Measurements from ENCODE around the gene DNAAF2. TPM values are rescaled to one million over a fixed set of nuclear protein-coding genes. Genes with fewer than 3 reads are reported as not detected.

Gene DNAAF2
- total and polyA plus RNA-seq, 2 donors (not counting 1 experiment from before 2014, with no cell fraction given) = 8.5 to 26.9 TPM

- Histone ChIP-seq H3K4me2 (replicated peaks; ENCODE audit: low read depth, low read length, poor library complexity, severe bottlenecking) (peak overlapping the region; percentile 10), H3K9me3 (ENCODE audit: control extremely low read depth in 1 of 3, control insufficient read depth in 2 of 3, insufficient read depth in 1 of 3, low read length in 2 of 3) (no peaks in the 10 kb centered on the region), H3K4me1 (ENCODE audit: control insufficient read depth in 2 of 2, insufficient read depth in 2 of 2, low read length in 2 of 2) (peaks cover 6 to 13% of the 10 kb centered on the region in 2 donors), H3K9ac (ENCODE audit: low read length) (no peak overlapping the region), H3K79me2 (ENCODE audit: control insufficient read depth, insufficient read depth, low read length) (peaks cover 81% of the 10 kb centered on the region), H3K4me3 (ENCODE audit: control extremely low read depth in 1 of 5, extremely low read depth in 1 of 5, insufficient read depth in 1 of 5, low read depth in 2 of 5, low read length in 4 of 5) (no peak overlapping the region), H3K27me3 (replicated peaks in 1 of 4; ENCODE audit: control extremely low read depth in 1 of 4, control insufficient read depth in 3 of 4, insufficient read depth in 4 of 4, low read length in 3 of 4) (no peaks in the 10 kb centered on the region), H3K36me3 (replicated peaks in 1 of 2; ENCODE audit: control extremely low read depth in 1 of 2, control insufficient read depth in 1 of 2, extremely low read depth in 1 of 2, insufficient read depth in 2 of 2, low read length in 1 of 2) (peaks cover 0 to 22% of the 10 kb centered on the region in 2 experiments), H2AFZ (ENCODE audit: insufficient read depth, low read depth, low read length, poor library complexity, severe bottlenecking) (no peak overlapping the region), H4K20me1 (ENCODE audit: control insufficient read depth, insufficient read depth, low read length, poor library complexity, severe bottlenecking) (peaks cover 10% of the 10 kb centered on the region), H3K27ac (ENCODE audit: low read length in 2 of 2) (peak overlapping the region in 1 of 2 donors; percentile 46)
- peak overlapping the region; percentile 2 for H3K27ac Mint-ChIP-seq
- CTCF ChIA-PET = interaction anchor here (1.1 kb wide), 1 partner anchor 46 kb away, joined by 3 read pairs; the partner anchor contains the start of gene POLE2
- intact Hi-C loops (cut with micrococcal nuclease) = no loop called here
- ATAC-seq (ENCODE audit: low read depth) = no peak
- H3K4me1 Mint-ChIP-seq = peaks cover 45% of the 10 kb centered on the region
- H3K27me3 Mint-ChIP-seq = no peaks in the 10 kb centered on the region
- H3K9me3 Mint-ChIP-seq (ENCODE audit: insufficient read depth) = no peaks in the 10 kb centered on the region
- POLR2A ChIA-PET = no interaction called here
- DNase-seq = no peak
- TF ChIP-seq CTCF (IDR thresholded peaks at IDR 0.05) (no peak), EZH2 (IDR thresholded peaks at IDR 0.05; ENCODE audit: borderline replicate concordance, insufficient read depth, low read depth, low read length, poor library complexity, severe bottlenecking) (no peak)
- H3K4me3 Mint-ChIP-seq = no peak overlapping the region
Observed at GRCh38 chr14:49642163-49642562, 7.1 kb upstream of the DNAAF2 start.

- ATAC-seq (ENCODE audit: low read depth) (no peak), DNase-seq (no peak)
- Mint-ChIP-seq H3K27ac (peak overlapping the region; percentile 2), H3K27me3 (no peaks in the 10 kb centered on the region), H3K4me1 (peaks cover 45% of the 10 kb centered on the region), H3K9me3 (ENCODE audit: insufficient read depth) (no peaks in the 10 kb centered on the region), H3K4me3 (no peak overlapping the region)
- TF ChIP-seq CTCF (IDR thresholded peaks at IDR 0.05) (no peak), EZH2 (IDR thresholded peaks at IDR 0.05; ENCODE audit: borderline replicate concordance, insufficient read depth, low read depth, low read length, poor library complexity, severe bottlenecking) (no peak)
- Histone ChIP-seq H3K27ac (ENCODE audit: low read length in 2 of 2) (peak overlapping the region in 1 of 2 donors; percentile 46), H3K79me2 (ENCODE audit: control insufficient read depth, insufficient read depth, low read length) (peaks cover 81% of the 10 kb centered on the region), H4K20me1 (ENCODE audit: control insufficient read depth, insufficient read depth, low read length, poor library complexity, severe bottlenecking) (peaks cover 13% of the 10 kb centered on the region), H3K36me3 (replicated peaks in 1 of 2; ENCODE audit: control extremely low read depth in 1 of 2, control insufficient read depth in 1 of 2, extremely low read depth in 1 of 2, insufficient read depth in 2 of 2, low read length in 1 of 2) (peaks cover 0 to 20% of the 10 kb centered on the region in 2 experiments), H3K9ac (ENCODE audit: low read length) (no peak overlapping the region), H3K27me3 (replicated peaks in 1 of 4; ENCODE audit: control extremely low read depth in 1 of 4, control insufficient read depth in 3 of 4, insufficient read depth in 4 of 4, low read length in 3 of 4) (no peaks in the 10 kb centered on the region), H3K4me3 (ENCODE audit: control extremely low read depth in 1 of 5, extremely low read depth in 1 of 5, insufficient read depth in 1 of 5, low read depth in 2 of 5, low read length in 4 of 5) (no peak overlapping the region), H2AFZ (ENCODE audit: insufficient read depth, low read depth, low read length, poor library complexity, severe bottlenecking) (no peak overlapping the region), H3K9me3 (ENCODE audit: control extremely low read depth in 1 of 3, control insufficient read depth in 2 of 3, insufficient read depth in 1 of 3, low read length in 2 of 3) (no peaks in the 10 kb centered on the region), H3K4me1 (ENCODE audit: control insufficient read depth in 2 of 2, insufficient read depth in 2 of 2, low read length in 2 of 2) (peaks cover 7 to 16% of the 10 kb centered on the region in 2 donors), H3K4me2 (replicated peaks; ENCODE audit: low read depth, low read length, poor library complexity, severe bottlenecking) (peak overlapping the region; percentile 10)
- ChIA-PET POLR2A (interaction anchor here (1.1 kb wide), 1 partner anchor 126 kb away, joined by 5 read pairs; the partner anchor contains the start of gene KLHDC2), CTCF (interaction anchor here (1.1 kb wide), 1 partner anchor 46 kb away, joined by 3 read pairs; the partner anchor contains the start of gene POLE2)
- 87% methylated on average over 6 of the region's 8 CpGs for WGBS (ENCODE audit: insufficient coverage)
- intact Hi-C loops (cut with micrococcal nuclease) = no loop called here
Observed at GRCh38 chr14:49641697-49642129, 6.7 kb upstream of the DNAAF2 start.

Data from B cell (primary cell).